ENCODE data around the gene ADH5. TPM values are rescaled to one million over a fixed set of nuclear protein-coding genes. Genes with fewer than 3 reads are reported as not detected.

The ADH5 gene
- total and polyA plus RNA-seq, 9 of the 15 experiments (the other 6 are each of a cell fraction or from before 2014, with no cell fraction given): 115 to 310 (median 200) TPM

DNA sequence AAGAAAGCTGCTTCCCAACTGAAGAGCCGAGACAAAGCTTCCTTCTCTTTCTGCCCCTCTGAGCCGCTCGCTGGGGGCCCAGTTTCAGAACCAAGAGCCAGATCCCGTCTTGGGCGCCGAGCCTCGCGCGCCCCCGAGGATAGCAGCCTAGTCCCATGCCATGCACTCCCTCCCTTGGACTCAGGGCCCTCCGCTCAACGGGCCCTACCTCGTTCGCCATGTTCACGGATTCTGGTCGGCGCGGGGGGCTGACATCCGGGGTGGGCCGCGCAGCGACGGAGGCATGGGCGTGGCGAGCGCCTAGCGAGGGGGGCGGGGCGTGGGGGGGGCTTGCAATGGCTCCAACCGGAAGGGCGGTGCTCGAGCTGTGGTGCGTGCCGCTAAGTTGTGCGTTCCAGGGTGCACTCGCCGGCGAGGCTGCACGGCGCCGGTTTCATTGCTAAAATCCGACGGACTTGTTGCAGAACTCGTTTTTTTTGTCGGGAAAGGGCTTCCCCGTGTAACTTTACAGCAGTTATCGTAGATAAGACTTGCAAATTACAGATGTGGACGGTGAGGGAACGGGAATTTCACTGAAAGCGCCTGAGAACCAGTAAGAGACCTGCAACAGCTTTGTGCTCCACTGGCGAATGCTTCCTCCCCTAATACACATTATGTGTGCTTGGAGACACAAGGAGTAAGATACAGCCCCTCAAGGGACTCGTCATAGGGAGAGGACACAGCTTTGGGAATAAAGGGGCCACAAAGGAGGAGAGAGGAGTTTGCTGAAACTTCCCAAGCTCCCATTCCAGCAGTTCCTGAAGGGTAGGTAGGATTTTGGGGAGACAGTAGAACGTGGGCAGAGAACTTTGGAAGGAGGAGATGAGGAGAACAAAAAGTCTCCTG, at the start of gene ADH5 (continued):
- TF ChIP-seq LEF1 (IDR thresholded peaks at IDR 0.05): peak; percentile 46; the same call in 1 of the 2 replicates
- TF ChIP-seq PURB (CRISPR knock-in tag; IDR thresholded peaks at IDR 0.05; ENCODE audit: low read depth): no peak
- TF ChIP-seq MEF2A (IDR thresholded peaks at IDR 0.05; ENCODE audit: control insufficient read depth, low read depth, low read length): no peak
- TF ChIP-seq BRD4 (IDR thresholded peaks at IDR 0.05): no peak; the same call in 1 of the 2 replicates
- no peak for TF ChIP-seq HDAC6 (IDR thresholded peaks at IDR 0.05; ENCODE audit: low read depth, low read length)
- TF ChIP-seq FOS (IDR thresholded peaks at IDR 0.05; ENCODE audit: extremely low read depth, insufficient read length): no peak
- TF ChIP-seq, protein P1, sequence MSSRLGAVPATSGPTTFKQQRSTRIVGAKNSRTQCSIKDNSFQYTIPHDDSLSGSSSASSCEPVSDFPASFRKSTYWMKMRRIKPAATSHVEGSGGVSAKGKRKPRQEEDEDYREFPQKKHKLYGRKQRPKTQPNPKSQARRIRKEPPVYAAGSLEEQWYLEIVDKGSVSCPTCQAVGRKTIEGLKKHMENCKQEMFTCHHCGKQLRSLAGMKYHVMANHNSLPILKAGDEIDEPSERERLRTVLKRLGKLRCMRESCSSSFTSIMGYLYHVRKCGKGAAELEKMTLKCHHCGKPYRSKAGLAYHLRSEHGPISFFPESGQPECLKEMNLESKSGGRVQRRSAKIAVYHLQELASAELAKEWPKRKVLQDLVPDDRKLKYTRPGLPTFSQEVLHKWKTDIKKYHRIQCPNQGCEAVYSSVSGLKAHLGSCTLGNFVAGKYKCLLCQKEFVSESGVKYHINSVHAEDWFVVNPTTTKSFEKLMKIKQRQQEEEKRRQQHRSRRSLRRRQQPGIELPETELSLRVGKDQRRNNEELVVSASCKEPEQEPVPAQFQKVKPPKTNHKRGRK (tag; IDR thresholded peaks at IDR 0.05): no peak
- TF ChIP-seq POLR2AphosphoS2 (IDR thresholded peaks at IDR 0.05; ENCODE audit: low read length): peak; percentile 67; the same call in 1 of the 2 replicates
- 0 out of 2 replicates have a peak, but pooled peaks have one; percentile 18 for TF ChIP-seq SIN3B (IDR thresholded peaks at IDR 0.05; ENCODE audit: low read depth)
- TF ChIP-seq SETDB1 (IDR thresholded peaks at IDR 0.05; ENCODE audit: low read length): no peak
- TF ChIP-seq, protein P2, sequence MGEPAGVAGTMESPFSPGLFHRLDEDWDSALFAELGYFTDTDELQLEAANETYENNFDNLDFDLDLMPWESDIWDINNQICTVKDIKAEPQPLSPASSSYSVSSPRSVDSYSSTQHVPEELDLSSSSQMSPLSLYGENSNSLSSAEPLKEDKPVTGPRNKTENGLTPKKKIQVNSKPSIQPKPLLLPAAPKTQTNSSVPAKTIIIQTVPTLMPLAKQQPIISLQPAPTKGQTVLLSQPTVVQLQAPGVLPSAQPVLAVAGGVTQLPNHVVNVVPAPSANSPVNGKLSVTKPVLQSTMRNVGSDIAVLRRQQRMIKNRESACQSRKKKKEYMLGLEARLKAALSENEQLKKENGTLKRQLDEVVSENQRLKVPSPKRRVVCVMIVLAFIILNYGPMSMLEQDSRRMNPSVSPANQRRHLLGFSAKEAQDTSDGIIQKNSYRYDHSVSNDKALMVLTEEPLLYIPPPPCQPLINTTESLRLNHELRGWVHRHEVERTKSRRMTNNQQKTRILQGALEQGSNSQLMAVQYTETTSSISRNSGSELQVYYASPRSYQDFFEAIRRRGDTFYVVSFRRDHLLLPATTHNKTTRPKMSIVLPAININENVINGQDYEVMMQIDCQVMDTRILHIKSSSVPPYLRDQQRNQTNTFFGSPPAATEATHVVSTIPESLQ (CRISPR knock-in tag; IDR thresholded peaks at IDR 0.05): no peak
- no peak for TF ChIP-seq ZNF23 (CRISPR knock-in tag; IDR thresholded peaks at IDR 0.05)
- TF ChIP-seq NCOA6 (IDR thresholded peaks at IDR 0.05): no peak
- TF ChIP-seq ZNF384 (IDR thresholded peaks at IDR 0.05; ENCODE audit: low read depth, low read length): no peak
- no peak for TF ChIP-seq ZNF507 (tag; conservative IDR thresholded peaks at IDR 0.05)
- TF ChIP-seq JUN (IDR thresholded peaks at IDR 0.05; ENCODE audit: borderline replicate concordance, low read depth, low read length): no peak
- TF ChIP-seq JUN (CRISPR knock-in tag; IDR thresholded peaks at IDR 0.05; ENCODE audit: borderline replicate concordance): no peak
- no peak for TF ChIP-seq ZKSCAN1 (IDR thresholded peaks at IDR 0.05; ENCODE audit: low read depth, low read length)
- TF ChIP-seq TEAD1 (CRISPR knock-in tag; IDR thresholded peaks at IDR 0.05): 0 out of 4 replicates have a peak, but pooled peaks of 1 of the 2 experiments have one; percentile 1
- TF ChIP-seq CTBP1 (IDR thresholded peaks at IDR 0.05; ENCODE audit: borderline replicate concordance): peak; percentile 52; the same call in 1 of the 2 replicates
- TF ChIP-seq SAFB (IDR thresholded peaks at IDR 0.05; ENCODE audit: borderline replicate concordance, low read depth, low read length): no peak
- TF ChIP-seq, protein P3, sequence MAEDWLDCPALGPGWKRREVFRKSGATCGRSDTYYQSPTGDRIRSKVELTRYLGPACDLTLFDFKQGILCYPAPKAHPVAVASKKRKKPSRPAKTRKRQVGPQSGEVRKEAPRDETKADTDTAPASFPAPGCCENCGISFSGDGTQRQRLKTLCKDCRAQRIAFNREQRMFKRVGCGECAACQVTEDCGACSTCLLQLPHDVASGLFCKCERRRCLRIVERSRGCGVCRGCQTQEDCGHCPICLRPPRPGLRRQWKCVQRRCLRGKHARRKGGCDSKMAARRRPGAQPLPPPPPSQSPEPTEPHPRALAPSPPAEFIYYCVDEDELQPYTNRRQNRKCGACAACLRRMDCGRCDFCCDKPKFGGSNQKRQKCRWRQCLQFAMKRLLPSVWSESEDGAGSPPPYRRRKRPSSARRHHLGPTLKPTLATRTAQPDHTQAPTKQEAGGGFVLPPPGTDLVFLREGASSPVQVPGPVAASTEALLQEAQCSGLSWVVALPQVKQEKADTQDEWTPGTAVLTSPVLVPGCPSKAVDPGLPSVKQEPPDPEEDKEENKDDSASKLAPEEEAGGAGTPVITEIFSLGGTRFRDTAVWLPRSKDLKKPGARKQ (CRISPR knock-in tag; IDR thresholded peaks at IDR 0.05): no peak
- TF ChIP-seq KLF1 (tag; IDR thresholded peaks at IDR 0.05): no peak
- no peak for TF ChIP-seq ETV6 (IDR thresholded peaks at IDR 0.05; ENCODE audit: borderline replicate concordance in 1 of 2, low read depth in 2 of 2, low read length in 1 of 2)
- 0 out of 2 replicates have a peak, but pooled peaks have one; percentile 59 for TF ChIP-seq ETV6 (CRISPR knock-in tag; IDR thresholded peaks at IDR 0.05; ENCODE audit: borderline replicate concordance)
